ENCODE data around the gene IDH2.

Gene IDH2

DNA sequence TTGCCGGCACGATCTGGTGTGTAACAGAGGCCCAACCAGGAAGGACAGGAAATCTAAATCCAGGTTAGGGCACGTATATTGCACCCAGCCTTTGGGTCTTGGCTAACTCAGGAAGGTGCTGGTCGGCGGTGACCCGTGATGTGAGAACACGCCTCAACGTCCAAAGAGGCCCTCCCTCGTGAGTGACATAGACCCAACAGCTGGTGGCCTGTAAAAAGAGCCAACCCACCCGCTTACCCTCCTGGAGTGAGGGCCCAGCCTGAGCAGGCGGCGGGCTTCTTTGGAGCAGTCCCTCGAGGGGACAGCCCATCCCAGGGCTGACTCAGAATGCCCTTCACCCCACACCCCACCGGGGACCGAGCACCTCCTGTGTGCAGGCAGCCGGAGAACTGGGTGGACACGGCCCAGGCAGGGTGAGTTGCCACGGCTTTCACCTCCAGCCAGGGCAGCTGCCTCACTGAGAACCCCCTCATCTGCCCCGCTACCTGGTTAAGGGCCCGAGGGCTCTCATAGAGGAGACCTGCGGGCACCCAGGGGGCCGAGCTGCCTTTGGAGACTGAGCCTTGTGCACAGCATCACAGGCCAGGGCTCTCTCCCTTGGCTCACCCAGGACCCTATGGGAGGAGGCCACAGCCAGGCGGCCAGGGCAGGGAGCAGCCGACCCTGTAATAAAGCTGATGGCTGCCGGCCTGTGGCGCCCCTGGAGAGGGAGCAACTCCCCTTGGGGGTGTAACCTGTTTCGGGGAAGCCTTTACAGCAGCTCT, 59.3 kb downstream of the IDH2 start:
- DNase-seq (ENCODE audit: low spot score): no peak

GRCh38 chr15:90042356-90042755, 59.9 kb downstream of the IDH2 start:
- no peak for DNase-seq (ENCODE audit: low spot score)

- no peak for DNase-seq (ENCODE audit: low spot score)
These were observed 61.6 kb downstream of the IDH2 start for GRCh38 chr15:90040618-90041017.

DNA sequence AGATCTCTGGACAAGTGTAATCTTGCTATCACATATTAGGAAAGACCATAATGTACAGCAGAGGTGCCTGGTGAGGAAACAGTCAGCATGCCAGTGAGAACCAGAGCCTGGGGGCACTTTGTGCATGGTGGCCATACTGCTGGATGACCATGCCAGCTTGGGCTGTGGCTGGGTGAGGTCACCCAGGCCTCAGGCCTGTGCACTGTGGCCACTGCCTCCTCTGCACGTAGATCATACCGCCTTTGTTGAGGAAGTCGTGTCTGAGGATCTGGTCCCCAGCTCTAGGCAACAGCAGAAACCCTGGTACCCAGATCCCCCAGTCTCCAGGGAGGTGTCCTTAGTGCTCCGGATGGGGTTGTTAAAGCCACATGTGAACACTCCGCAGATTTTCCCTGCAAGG, 62.3 kb downstream of the IDH2 start:
- no peak for DNase-seq (ENCODE audit: low spot score)

GRCh38 chr15:90038632-90039095, 63.6 kb downstream of the IDH2 start:
- no peak for DNase-seq (ENCODE audit: low spot score)

DNA sequence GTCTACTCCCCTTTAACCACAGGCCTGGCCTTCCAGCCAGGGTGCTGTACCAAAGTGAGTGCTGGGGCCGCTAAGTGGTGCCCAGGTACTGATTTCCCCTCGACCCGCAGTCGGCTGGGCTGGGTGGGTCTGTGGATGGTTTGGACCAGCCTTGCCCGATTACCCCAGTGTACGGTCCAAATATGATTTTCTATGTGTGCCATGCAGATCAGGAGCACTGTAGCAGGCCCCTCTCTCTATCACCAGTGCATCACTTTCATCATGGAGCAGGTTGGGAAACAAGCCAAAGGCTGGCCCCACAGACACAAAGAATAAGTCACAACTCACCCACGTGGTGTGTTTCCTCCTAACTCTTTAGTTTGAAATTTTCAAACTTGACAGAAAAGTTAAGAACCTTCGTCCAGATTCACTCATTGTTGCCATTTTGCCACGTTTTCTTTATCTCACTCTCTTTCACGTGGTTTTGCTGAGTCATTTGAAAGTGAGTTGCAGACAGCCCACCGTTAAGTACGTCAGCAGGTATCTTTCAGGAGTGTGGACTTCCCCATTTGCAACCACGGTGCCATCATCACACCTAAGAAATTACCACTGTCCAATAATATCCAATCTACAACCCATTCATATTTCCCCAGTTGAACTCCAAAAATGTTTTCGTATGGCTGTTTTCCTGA, 64.2 kb downstream of the IDH2 start:
- DNase-seq (ENCODE audit: low spot score): peak; percentile 48

DNA sequence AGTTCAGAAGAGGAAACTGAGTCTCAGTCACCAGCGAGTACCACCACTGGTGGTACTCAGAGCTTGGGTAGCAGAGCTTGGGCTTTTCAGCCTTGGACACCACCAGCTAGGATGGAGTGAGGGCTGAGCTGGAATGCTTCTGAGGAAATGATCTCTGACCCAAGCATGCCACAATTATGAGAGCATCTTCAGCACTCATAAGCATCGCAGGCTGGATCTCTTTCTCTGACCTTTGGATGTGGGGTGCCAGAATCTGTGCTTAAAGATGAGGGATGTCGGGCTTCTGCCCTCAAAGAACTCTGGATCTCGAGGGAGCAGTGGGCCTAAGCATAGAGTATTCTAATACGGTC, 64.8 kb downstream of the IDH2 start:
- DNase-seq (ENCODE audit: low spot score): no peak

DNA sequence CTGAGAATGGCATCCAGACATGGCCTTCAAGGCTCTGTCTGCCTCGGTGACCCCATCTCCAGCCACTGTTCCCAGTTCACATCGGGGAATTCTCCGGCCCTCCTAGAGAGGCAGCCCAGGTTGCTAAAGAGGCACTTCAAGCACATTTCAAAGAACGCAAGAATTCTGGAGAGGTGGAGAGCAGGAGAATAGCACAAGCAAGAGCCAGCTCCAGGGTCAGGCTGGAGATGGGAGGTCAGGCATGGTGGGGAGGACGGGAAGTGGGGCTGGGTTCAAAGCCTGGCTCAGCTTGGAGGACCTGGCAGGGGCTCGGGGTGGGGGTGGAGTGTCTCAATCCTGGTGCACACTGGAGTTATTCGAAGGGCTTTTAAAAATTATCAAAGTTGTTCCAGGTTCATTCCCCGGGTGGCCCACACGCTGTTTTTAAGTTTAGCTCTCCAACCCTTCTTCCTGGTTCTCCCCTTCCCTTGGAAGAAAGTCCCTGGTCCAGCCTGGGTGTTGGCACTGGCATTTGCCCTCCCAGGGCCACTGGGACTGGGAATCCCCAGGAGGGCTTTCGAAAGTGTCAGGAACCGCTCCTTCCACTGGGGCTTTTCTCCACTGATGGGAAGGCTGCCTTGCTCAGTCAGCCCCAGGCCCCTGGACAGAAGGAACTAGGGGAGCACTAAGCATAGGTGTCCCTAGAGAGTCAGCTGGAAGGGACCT, 65.3 kb downstream of the IDH2 start:
- no peak for DNase-seq (ENCODE audit: low spot score)

DNA sequence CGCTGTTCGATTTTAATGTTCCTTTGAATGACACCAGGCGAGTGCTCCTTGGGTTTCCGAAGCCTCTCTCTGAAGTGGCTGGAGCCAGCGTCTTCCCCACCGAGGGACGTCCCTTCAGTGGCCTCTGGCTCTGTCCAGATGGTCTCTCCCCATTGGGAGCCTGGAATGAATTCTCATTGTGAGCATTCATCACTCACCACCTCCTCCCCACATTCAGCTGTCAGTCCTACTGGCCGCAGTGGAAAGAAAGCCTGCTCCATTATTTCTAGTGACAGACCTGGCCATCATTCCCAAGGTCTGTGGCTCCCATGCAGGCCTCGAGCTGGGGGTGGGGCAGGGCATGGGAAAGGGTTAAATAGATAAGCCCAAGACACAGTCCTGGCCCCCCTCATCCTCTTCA, 65.9 kb downstream of the IDH2 start:
- no peak for DNase-seq (ENCODE audit: low spot score)

DNA sequence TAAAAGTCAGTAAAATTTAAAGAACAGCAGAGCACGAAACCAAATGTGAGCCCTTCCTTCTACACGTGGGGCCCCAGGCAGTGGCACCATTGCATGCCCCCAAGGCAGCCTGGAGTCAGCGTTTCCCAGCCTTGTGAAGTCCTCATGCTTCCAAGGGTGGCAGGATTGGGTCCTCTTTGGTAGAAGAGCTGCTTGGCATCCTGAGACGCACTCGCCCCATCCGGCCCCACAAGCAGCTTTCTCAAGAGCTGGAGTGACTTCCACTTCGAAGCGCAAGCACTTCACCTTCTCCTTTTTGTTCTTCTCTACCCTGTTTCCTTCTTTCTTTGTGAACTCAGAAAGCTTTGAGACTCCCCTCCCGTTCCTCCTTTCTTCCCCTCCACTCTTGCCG, 66.4 kb downstream of the IDH2 start:
- DNase-seq (ENCODE audit: low spot score): no peak

DNA sequence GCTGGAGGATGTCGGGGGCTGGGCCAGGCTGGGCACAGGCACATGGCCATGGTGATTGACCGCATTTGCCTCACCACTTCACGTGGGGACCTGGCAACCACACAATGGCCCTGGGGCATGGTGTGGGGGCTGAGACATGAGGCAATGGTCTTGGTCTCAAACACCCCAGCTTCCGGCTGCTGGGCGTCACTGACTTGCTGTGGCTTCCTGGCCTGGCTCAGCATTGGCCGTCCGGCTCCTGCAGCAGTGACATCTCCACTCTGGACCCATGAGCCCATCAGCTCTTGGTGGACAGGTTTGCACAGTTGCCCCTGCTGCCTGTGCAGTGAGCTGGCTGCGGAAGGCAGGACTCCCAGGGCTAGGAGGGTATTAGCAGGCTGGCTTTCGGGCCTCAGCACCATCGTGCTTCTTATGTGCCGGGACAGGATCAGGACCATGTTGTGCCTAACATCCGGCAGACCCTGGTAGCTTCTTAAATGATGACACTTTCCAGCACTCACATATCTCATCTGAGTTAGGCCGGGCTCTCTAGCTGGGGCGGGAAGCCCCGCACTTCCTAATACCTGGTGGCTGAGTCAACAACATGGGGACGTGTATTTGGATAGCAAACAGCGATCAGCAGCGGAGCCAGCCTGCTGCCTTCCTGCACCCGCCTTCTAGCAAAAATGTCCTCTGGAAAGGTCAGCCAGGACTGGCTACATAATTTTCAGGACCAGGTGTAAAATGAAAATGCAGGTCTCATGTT, 67.0 kb downstream of the IDH2 start:
- DNase-seq (ENCODE audit: low spot score): no peak

- DNase-seq (ENCODE audit: low spot score): no peak
These were observed 68.8 kb downstream of the IDH2 start for GRCh38 chr15:90033448-90033847.
